Smooth muscle cell (in vitro differentiated cells): ENCODE results near the gene PPP1R2B. TPM values are rescaled to one million over a fixed set of nuclear protein-coding genes. Genes with fewer than 3 reads are reported as not detected.

Experiments
- DNase-seq: peaks from one replicate; lab custom pipeline; 2025; ENCODE audit not compliant: unreplicated experiment; lab: John Stamatoyannopoulos, UW
- H2AFZ ChIP-seq: fragments of 200-600 bp; sonication (generic); 2 replicates; pipeline ENCODE4 v1.6.0; 2016; ENCODE audit warnings: antibody characterized with exemption, low read depth, mild to moderate bottlenecking
- H3F3A ChIP-seq: fragments of 200-600 bp; sonication (generic); 2 replicates; pipeline ENCODE4 v1.6.0; 2017; ENCODE audit warnings: antibody characterized with exemption, low read depth
- H3K27ac ChIP-seq: fragments of 200-600 bp; sonication (generic); 2 replicates; pipeline ENCODE4 v1.5.1; 2016; ENCODE audit warnings: low read depth, mild to moderate bottlenecking
- H3K27me3 ChIP-seq: fragments of 200-600 bp; sonication (generic); 2 replicates; pipeline ENCODE4 v1.6.1; 2016; ENCODE audit warnings: low read depth, mild to moderate bottlenecking
- H3K36me3 ChIP-seq: fragments of 200-600 bp; sonication (generic); 2 replicates; pipeline ENCODE4 v1.5.1; 2016; ENCODE audit warnings: low read depth
- H3K4me1 ChIP-seq: fragments of 200-600 bp; sonication (generic); 2 replicates; pipeline ENCODE4 v1.5.1; 2016; ENCODE audit warnings: low read depth
- H3K4me2 ChIP-seq: fragments of 200-600 bp; sonication (generic); 2 replicates; pipeline ENCODE4 v1.6.0; 2016; ENCODE audit warnings: mild to moderate bottlenecking
- H3K4me3 ChIP-seq: fragments of 200-600 bp; sonication (generic); 2 replicates; pipeline ENCODE4 v1.5.1; 2016; ENCODE audit warnings: mild to moderate bottlenecking
- H3K79me2 ChIP-seq: fragments of 200-600 bp; sonication (generic); 2 replicates; pipeline ENCODE4 v1.6.0; 2016; ENCODE audit warnings: low read depth, mild to moderate bottlenecking
- H3K9ac ChIP-seq: fragments of 200-600 bp; sonication (generic); 2 replicates; pipeline ENCODE4 v1.6.0; 2016; ENCODE audit warnings: low read depth
- H3K9me3 ChIP-seq: fragments of 200-600 bp; sonication (generic); replicated peaks from 2 replicates; pipeline ENCODE4 v1.5.1; 2016; ENCODE audit warnings: low read depth
- H4K20me1 ChIP-seq: fragments of 200-600 bp; sonication (generic); 2 replicates; pipeline ENCODE4 v1.6.0; 2016; ENCODE audit warnings: low read depth
- WGBS: methylation state at CpG from one replicate; pipeline ENCODE4 v1.1.7; 2016; ENCODE audit warnings: low lambda C conversion rate; 5-methylcytosine and 5-hydroxymethylcytosine counted together
- polyA plus RNA-seq: library from polyadenylated mRNA; unstranded; fragments of >200 nt; fragmentation: Nextera tagmentation; extraction: Ambion mirVana; gene quantifications from 2 replicates; pipeline ENCODE4 v1.2.1, GENCODE V29; 2016
- total RNA-seq: library from RNA; depleted of rRNA; stranded (reverse); fragments of >200 nt; gene quantifications from 2 replicates; pipeline ENCODE4 v1.2.3, GENCODE V29; 2014
- TF ChIP-seq, protein P1 (sequence below): fragments of 200-600 bp; sonication (generic); IDR thresholded peaks from 2 replicates; pipeline ENCODE4 v1.5.1; 2017; ENCODE audit warnings: borderline replicate concordance, mild to moderate bottlenecking, antibody characterized with exemption; ENCODE audit not compliant: insufficient read depth, poor library complexity, severe bottlenecking

The PPP1R2B gene
- total RNA-seq (0.04 TPM in 2 replicates), polyA plus RNA-seq (not detected in 2 replicates)

- no peaks in the 10 kb centered on the region for H3K4me1 ChIP-seq
- no peaks in the 10 kb centered on the region for H3K79me2 ChIP-seq
- 97% methylated on average over 30 of the region's 48 CpGs for WGBS
- H3K9me3 ChIP-seq: no peaks in the 10 kb centered on the region
- H3K9ac ChIP-seq: no peak within 1 kb of the TSS
- TF ChIP-seq, protein P1, sequence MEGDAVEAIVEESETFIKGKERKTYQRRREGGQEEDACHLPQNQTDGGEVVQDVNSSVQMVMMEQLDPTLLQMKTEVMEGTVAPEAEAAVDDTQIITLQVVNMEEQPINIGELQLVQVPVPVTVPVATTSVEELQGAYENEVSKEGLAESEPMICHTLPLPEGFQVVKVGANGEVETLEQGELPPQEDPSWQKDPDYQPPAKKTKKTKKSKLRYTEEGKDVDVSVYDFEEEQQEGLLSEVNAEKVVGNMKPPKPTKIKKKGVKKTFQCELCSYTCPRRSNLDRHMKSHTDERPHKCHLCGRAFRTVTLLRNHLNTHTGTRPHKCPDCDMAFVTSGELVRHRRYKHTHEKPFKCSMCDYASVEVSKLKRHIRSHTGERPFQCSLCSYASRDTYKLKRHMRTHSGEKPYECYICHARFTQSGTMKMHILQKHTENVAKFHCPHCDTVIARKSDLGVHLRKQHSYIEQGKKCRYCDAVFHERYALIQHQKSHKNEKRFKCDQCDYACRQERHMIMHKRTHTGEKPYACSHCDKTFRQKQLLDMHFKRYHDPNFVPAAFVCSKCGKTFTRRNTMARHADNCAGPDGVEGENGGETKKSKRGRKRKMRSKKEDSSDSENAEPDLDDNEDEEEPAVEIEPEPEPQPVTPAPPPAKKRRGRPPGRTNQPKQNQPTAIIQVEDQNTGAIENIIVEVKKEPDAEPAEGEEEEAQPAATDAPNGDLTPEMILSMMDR: no peak
- no peak within 1 kb of the TSS for H3K4me3 ChIP-seq
- H4K20me1 ChIP-seq: no peaks in the 10 kb centered on the region
- H3K36me3 ChIP-seq: no peaks in the 10 kb centered on the region
- no peak within 1 kb of the TSS for H2AFZ ChIP-seq
- H3F3A ChIP-seq: no peaks in the 10 kb centered on the region
- H3K4me2 ChIP-seq: no peak within 1 kb of the TSS
- no peaks in the 10 kb centered on the region for H3K27me3 ChIP-seq
- no peak for DNase-seq
- H3K27ac ChIP-seq: no peak within 1 kb of the TSS
Measured at GRCh38 chr5:156850206-156850751, at the start of gene PPP1R2B. Gene PPP1R2B (plus strand): TSS chr5:156850295. CDS start chr5:156850563, 268 bp downstream.

- H3K9me3 ChIP-seq: no peaks in the 10 kb centered on the region
- no peak overlapping the region for H3K4me2 ChIP-seq
- H3K4me1 ChIP-seq: peaks cover 20% of the 10 kb centered on the region
- TF ChIP-seq, protein P1: no peak
- H3K27me3 ChIP-seq: no peaks in the 10 kb centered on the region
- no peaks in the 10 kb centered on the region for H3K79me2 ChIP-seq
- no peak overlapping the region for H2AFZ ChIP-seq
- no peak overlapping the region for H3K4me3 ChIP-seq
- H4K20me1 ChIP-seq: no peaks in the 10 kb centered on the region
- no peak overlapping the region for H3K9ac ChIP-seq
- H3K27ac ChIP-seq: no peak overlapping the region
- DNase-seq: no peak
- no peaks in the 10 kb centered on the region for H3K36me3 ChIP-seq
- WGBS: 41% methylated on average over 3 of the region's 3 CpGs
- H3F3A ChIP-seq: no peaks in the 10 kb centered on the region
Measured at GRCh38 chr5:156800929-156801328, 49.2 kb upstream of the PPP1R2B start.

GRCh38 chr5:156802501-156802900 lies 47.6 kb upstream of the PPP1R2B start:
- TF ChIP-seq, protein P1: no peak
- Histone ChIP-seq H2AFZ (no peak overlapping the region), H3K9ac (no peak overlapping the region), H3K4me2 (no peak overlapping the region), H3K4me1 (peaks cover 20% of the 10 kb centered on the region), H3K79me2 (no peaks in the 10 kb centered on the region), H3K27ac (no peak overlapping the region), H3K9me3 (no peaks in the 10 kb centered on the region), H3F3A (no peaks in the 10 kb centered on the region), H3K36me3 (no peaks in the 10 kb centered on the region), H3K27me3 (no peaks in the 10 kb centered on the region), H4K20me1 (no peaks in the 10 kb centered on the region), H3K4me3 (no peak overlapping the region)
- DNase-seq: no peak
- WGBS: 48% methylated on average over 5 of the region's 5 CpGs

DNA sequence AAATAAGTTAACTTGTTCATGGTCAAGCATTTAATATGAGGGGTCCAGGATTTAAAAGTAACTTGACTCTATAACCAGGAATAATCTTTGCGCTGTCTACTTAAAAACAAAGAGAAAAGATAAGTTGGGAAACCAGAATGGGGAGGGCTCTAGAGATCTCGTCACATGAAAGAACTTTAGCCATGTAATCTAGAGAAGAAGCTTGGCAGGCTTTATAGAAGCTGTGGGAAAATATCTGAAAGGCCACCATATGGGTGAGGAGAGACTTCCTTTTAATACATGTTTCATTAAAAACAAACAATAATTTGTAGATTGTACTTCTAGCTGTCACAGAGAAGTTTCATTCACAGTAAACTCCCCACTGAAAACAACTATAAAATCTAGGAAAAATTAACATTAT lies 46.7 kb upstream of the PPP1R2B start:
- DNase-seq: no peak
- H3K4me2 ChIP-seq: no peak overlapping the region
- no peak overlapping the region for H3K9ac ChIP-seq
- H2AFZ ChIP-seq: no peak overlapping the region
- H3K36me3 ChIP-seq: no peaks in the 10 kb centered on the region
- H3K9me3 ChIP-seq: no peaks in the 10 kb centered on the region
- no peaks in the 10 kb centered on the region for H4K20me1 ChIP-seq
- H3K4me1 ChIP-seq: peaks cover 20% of the 10 kb centered on the region
- no peak overlapping the region for H3K4me3 ChIP-seq
- no peaks in the 10 kb centered on the region for H3F3A ChIP-seq
- 52% methylated on average over 2 of the region's 2 CpGs for WGBS
- no peak overlapping the region for H3K27ac ChIP-seq
- TF ChIP-seq, protein P1: no peak
- H3K27me3 ChIP-seq: no peaks in the 10 kb centered on the region
- no peaks in the 10 kb centered on the region for H3K79me2 ChIP-seq
